GM21723 (cell line): ENCODE results near the gene RPL22L1.
A peak's percentile ranks its signal among the peaks of the same experiment; 100 is the strongest.
"Not testable (repeated sequence)": the region's sequence is repeated elsewhere in the genome, so short reads cannot be mapped to it uniquely, and the experiment has no call there.

Experiments
- ATAC-seq: cut with Tn5 transposase; IDR thresholded peaks from one replicate; pipeline ENCODE4 v1.9.1; 2021; ENCODE audit warnings: mild to moderate bottlenecking, moderate library complexity; ENCODE audit not compliant: unreplicated experiment

Gene RPL22L1

DNA sequence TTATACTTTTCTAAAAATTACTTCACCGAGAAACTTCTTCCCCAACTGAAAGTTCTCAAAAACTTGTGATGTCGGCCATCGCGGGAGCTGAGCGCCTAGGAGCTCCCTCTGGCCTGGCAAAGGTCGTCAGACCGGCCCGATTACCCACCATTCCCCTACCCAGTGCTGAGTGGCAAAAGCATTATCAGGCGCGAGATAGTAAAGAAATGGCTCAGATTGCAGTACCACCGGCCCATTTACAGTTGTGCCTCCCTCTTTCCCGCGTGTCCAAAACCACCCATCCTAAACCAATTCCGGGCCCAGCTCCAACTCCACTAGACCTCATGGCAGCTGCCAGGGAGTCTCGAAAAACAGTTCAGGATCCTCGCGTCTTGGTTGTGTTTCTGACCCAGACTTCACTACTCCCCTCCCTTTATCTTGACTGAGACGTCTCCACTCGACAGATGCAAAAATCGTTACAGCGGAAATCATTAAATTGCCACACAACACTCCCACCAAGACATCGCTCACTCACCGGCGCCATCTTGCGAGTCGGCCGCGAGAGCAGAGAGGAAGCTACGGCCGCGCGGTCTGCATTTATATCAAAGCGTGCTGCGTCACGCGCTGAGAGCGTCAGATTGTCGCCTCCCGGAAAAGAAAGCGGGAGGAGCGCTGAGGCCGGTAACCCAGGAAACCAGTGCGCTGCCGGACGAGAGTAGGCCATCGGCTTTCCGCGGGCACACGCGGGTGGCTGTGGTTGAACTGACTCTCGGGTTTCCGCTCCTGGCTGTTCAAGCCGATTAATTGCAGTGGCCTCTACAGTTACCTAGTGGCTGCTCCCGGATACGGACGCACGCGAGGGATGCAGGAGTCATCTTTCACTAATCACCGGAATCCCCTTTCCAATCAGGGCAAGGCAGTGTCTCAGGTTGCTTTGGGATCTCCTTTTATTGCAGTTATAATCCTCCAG is at the start of gene RPL22L1:
TSS of gene RPL22L1 (minus strand) at position 551 of the 949 bp plus-strand sequence. CDS start at position 523, 28 bp downstream.
- peak; percentile 98 for ATAC-seq

DNA sequence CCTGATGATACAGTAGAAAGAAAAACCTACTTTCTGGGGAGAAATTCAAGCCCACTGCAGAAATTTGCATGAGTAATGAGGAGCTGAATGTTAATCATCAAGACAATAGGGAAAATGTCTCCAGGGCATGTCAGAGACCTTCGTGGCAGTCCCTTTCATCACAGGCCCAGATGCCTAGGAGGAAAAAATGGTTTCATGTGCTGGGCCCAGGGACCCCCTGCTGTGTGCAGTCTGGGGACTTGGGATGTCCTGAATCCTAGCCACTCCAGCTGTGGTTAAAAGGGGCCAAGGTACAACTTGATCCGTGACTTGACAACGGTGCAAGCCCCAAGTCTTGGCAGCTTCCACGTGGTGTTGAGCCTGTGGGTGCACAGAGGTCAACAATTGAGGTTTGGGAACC is 48.7 kb upstream of the RPL22L1 start:
- no peak for ATAC-seq

DNA sequence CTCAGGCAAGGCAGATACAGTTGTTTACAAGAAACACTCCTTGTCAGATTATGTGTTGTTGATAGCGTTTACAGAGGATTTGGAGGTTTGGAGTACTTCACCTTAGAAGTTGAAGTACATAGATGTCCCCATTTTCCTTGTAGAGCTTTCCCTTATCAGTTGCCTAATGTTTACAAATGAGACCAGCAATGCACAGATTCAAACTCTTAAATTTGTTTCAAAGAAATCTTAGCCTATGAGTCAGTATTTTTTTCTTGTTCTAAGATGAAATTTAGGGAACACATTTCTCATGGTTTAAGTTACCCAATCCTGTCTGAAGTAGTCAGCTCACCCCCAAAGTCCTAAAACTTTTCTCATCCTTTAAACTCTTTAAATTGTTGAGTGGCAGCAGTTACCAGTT is 44.7 kb upstream of the RPL22L1 start:
- ATAC-seq: no peak

- ATAC-seq: no peak
Measured at GRCh38 chr3:170914212-170914611, 44.2 kb upstream of the RPL22L1 start.

DNA sequence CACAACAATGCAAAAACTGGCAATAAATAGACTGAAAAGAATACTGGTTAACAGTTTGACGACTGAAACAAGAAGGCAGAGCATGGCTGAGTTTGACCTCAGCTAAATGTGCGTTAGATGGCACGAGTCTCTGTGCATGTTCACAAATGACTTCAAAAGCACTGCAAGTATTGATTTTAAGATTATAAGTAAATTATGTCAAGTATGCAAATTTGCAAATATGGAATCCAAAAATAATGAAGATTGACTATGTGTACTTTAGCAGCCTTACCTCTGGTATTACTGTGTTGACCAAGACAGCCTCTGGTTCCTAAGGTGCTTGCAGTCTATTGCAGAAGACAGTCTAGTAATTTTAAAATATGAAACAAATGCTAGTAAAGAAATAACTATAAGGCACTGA is 41.1 kb upstream of the RPL22L1 start:
- ATAC-seq: no peak

- no peak for ATAC-seq
Measured at GRCh38 chr3:170910542-170910941, 40.5 kb upstream of the RPL22L1 start.

- ATAC-seq: no peak
Measured at GRCh38 chr3:170909129-170909903, 39.3 kb upstream of the RPL22L1 start.

GRCh38 chr3:170908235-170909116 is 38.5 kb upstream of the RPL22L1 start, which contains the start of gene EIF5A2:
EIF5A2 (minus strand) TSS chr3:170908637; CDS start chr3:170907806, 831 bp downstream.
- peak; percentile 94 for ATAC-seq

- ATAC-seq: no peak
Measured at GRCh38 chr3:170907637-170908234, 37.7 kb upstream of the RPL22L1 start.

GRCh38 chr3:170905862-170906261 is 35.9 kb upstream of the RPL22L1 start:
- ATAC-seq: no peak

DNA sequence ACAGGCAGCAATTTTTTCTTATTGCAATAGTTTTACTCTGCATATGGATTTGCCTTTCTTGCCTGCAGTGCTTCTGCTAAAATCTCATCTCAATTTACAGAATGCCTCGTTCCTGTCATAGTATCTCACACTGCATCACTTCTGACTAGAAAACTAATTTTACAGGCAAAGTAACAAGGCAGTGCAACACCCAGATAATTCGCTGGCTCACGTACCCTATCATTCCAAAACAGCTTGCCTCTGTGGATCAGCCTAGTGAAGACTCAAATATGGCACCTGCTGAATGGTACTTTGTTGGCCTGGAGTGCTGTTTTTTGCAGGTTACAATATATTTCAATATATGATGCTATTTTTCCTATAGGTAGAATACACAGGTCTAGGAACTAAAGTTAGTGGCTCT is 33.1 kb upstream of the RPL22L1 start:
- ATAC-seq: no peak

- no peak for ATAC-seq
Measured at GRCh38 chr3:170899455-170899854, 29.5 kb upstream of the RPL22L1 start.

- no peak for ATAC-seq
Measured at GRCh38 chr3:170897978-170898377, 28.0 kb upstream of the RPL22L1 start.

GRCh38 chr3:170897199-170897598 is 27.2 kb upstream of the RPL22L1 start:
- not testable (repeated sequence) for ATAC-seq

DNA sequence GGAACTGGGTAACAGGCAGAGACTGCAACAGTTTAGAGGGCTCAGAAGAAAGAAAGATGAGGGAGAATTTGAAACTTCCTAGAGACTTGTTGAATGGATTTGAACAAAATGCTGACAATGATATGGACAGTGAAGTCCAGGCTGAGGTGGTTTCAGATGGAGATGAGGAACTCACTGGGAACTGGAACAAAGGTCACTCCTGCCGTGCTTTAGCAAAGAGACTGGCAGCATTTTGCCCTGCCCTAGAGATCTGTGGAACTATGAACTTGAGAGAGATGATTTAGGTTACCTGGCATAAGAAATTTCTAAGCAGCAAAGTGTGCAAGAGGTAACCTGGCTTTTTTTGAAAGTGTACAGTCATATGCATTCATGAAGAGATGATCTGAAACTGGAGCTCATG is 26.8 kb upstream of the RPL22L1 start:
- no peak for ATAC-seq

DNA sequence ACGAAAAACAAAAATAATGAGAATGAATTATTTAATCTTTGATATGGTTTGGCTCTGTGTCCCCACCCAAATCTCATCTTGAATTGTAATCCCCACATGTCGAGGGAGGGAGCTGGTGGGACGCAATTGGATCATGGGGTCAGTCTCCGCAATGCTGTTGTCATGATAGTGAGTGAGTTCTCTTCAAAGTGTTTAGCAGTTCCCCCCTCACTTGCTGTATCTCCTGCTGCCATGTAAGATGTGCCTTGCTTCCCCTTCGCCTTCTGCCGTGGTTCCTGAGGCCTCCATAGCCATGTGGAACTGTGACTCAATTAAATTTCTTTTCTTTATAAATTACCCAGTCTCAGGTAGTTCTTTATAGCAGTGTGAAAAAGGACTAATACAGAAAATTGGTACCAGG is 26.3 kb upstream of the RPL22L1 start:
- ATAC-seq: not testable (repeated sequence)

DNA sequence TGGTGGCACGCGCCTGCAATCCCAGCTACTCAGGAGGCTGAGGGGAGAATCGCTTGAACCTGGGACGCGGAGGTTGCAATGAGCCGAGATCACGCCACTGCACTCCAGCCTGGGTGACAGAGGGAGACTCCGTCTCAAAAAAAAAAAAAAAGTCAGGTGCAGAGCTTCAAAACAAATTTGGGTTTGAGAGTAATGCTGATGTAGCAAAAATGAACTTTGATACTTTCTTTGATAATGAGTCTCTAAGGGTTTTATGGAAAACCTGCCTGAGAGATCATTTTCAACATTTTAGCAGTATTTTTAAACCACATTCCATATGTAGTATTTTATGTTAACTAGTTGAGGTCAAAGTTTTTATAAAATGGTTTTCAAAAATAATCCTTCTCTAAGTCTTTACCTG is 23.9 kb upstream of the RPL22L1 start:
- ATAC-seq: no peak

DNA sequence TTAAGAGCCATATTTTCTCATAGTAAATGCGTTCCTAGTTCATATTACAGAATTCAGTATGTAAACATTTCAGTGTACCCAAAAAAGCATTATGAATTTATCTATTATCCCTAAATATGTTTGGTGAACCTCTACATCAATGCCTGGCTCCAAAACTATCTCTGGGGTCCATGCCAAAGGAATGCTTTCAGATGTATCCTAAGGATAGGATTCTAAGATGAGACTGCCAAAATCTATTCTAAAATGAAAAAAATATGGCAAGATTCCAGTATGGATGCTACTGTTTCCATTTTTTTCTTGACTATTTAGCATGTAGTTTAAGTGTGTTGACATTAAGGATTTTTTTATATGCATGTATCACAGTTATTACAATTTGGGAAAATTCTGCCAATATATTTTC is 19.6 kb upstream of the RPL22L1 start:
- no peak for ATAC-seq

GRCh38 chr3:170889132-170889531 is 19.1 kb upstream of the RPL22L1 start:
- no peak for ATAC-seq
